Lung microvascular endothelial cell (primary cell): ENCODE measurements around the gene USH2A. TPM values are rescaled to one million over a fixed set of nuclear protein-coding genes. Genes with fewer than 3 reads are reported as not detected.
"Not testable (repeated sequence)": the region's sequence is repeated elsewhere in the genome, so short reads cannot be mapped to it uniquely, and the experiment has no call there.

ENCODE experiments used
- DNase-seq, 2 donors: peaks; one replicate each; pipeline versions ENCODE4 v3.0.0 to v3.0.0-alpha.2; 2010; ENCODE audit warnings: low read depth in 2 of 2
- total RNA-seq: library from RNA; depleted of rRNA; stranded (reverse); fragments of >200 nt; gene quantifications from 2 replicates; pipeline ENCODE4 v1.2.1, GENCODE V29; 2014

USH2A gene
- total RNA-seq, 1 donor from 2014 or later, result not detected

- DNase-seq, result no peak
Observed at GRCh38 chr1:216410026-216410425, 13.2 kb downstream of the USH2A start.

GRCh38 chr1:216390956-216391355, 32.3 kb downstream of the USH2A start:
- DNase-seq, result no peak

GRCh38 chr1:216389774-216390173, 33.5 kb downstream of the USH2A start:
- no peak for DNase-seq

- DNase-seq, result no peak
Observed at GRCh38 chr1:216388558-216388957, 34.7 kb downstream of the USH2A start.

GRCh38 chr1:216387782-216388181, 35.5 kb downstream of the USH2A start:
- no peak for DNase-seq

GRCh38 chr1:216379441-216379840, 43.8 kb downstream of the USH2A start:
- DNase-seq, result no peak

- no peak for DNase-seq
Observed at GRCh38 chr1:216368249-216368648, 55.0 kb downstream of the USH2A start.

- no peak for DNase-seq
Observed at GRCh38 chr1:216366979-216367378, 56.3 kb downstream of the USH2A start.

- no peak for DNase-seq
Observed at GRCh38 chr1:216356945-216357344, 66.3 kb downstream of the USH2A start.

- DNase-seq, result no peak
Observed at GRCh38 chr1:216350186-216350585, 73.1 kb downstream of the USH2A start.

- DNase-seq, result no peak
Observed at GRCh38 chr1:216346526-216346925, 76.7 kb downstream of the USH2A start.

GRCh38 chr1:216340542-216340941, 82.7 kb downstream of the USH2A start:
- not testable (repeated sequence) for DNase-seq

GRCh38 chr1:216332462-216332861, 90.8 kb downstream of the USH2A start:
- no peak for DNase-seq

- DNase-seq, result no peak
Observed at GRCh38 chr1:216332003-216332402, 91.2 kb downstream of the USH2A start.

GRCh38 chr1:216331211-216331610, 92.0 kb downstream of the USH2A start:
- no peak for DNase-seq

- no peak for DNase-seq
Observed at GRCh38 chr1:216330262-216330661, 93.0 kb downstream of the USH2A start.

- DNase-seq, result peak in 1 of 2 donors; percentile 36
Observed at GRCh38 chr1:216325946-216326345, 97.3 kb downstream of the USH2A start.

GRCh38 chr1:216325336-216325735, 97.9 kb downstream of the USH2A start:
- DNase-seq, result no peak

- DNase-seq, result no peak
Observed at GRCh38 chr1:216323344-216323743, 99.9 kb downstream of the USH2A start.

GRCh38 chr1:216314379-216315095, 108.7 kb downstream of the USH2A start:
- DNase-seq, result no peak

GRCh38 chr1:216310776-216311175, 112.5 kb downstream of the USH2A start:
- peak in 1 of 2 donors; percentile 11 for DNase-seq

- DNase-seq, result no peak
Observed at GRCh38 chr1:216306830-216307229, 116.4 kb downstream of the USH2A start.

GRCh38 chr1:216303690-216304089, 119.6 kb downstream of the USH2A start:
- DNase-seq, result no peak

GRCh38 chr1:216293683-216294082, 129.6 kb downstream of the USH2A start:
- no peak for DNase-seq
